Right atrium auricular region (tissue), 2 donors: Measurements from ENCODE around the gene ANKRD18A. TPM values are rescaled to one million over a fixed set of nuclear protein-coding genes. Genes with fewer than 3 reads are reported as not detected.

Experiments
- DNase-seq: peaks from one replicate; pipeline ENCODE4 v3.0.0-alpha.2; 2019; ENCODE audit warnings: low spot score
- H3K27ac ChIP-seq, 2 donors: fragments of 200-600 bp; sonication (generic); 1 replicate in 1 of 2; 2 replicates in 1 of 2; pipeline ENCODE4 v1.5.1; 2016 to 2019
- H3K27me3 ChIP-seq, 2 donors: fragments of 200-600 bp; sonication (generic); one replicate each; pipeline versions ENCODE4 v1.5.1 to v1.6.0; 2017 to 2019
- H3K36me3 ChIP-seq: fragments of 200-600 bp; sonication (generic); one replicate; pipeline ENCODE4 v1.5.1; 2016
- H3K4me1 ChIP-seq, 2 donors: fragments of 200-600 bp; sonication (generic); one replicate each; pipeline versions ENCODE4 v1.5.1 to v1.6.0; 2017 to 2019
- H3K4me3 ChIP-seq, 2 donors: fragments of 200-600 bp; sonication (generic); 1 replicate in 1 of 2; 2 replicates in 1 of 2; pipeline ENCODE4 v1.5.1; 2017 to 2019; ENCODE audit warnings: mild to moderate bottlenecking in 1 of 2, moderate library complexity in 1 of 2
- H3K9me3 ChIP-seq, 2 donors: fragments of 200-600 bp; sonication (generic); one replicate each; pipeline ENCODE4 v1.5.1; 2019
- total RNA-seq, 2 donors: library from RNA; depleted of rRNA; stranded (reverse); fragments of >200 nt; gene quantifications; one replicate each; pipeline ENCODE4 v1.1.0, GENCODE V29; 2016
- TF ChIP-seq, protein P1 (sequence below), 2 donors: fragments of 200-600 bp; sonication (generic); IDR thresholded peaks; one replicate each; pipeline ENCODE4 v1.5.1; 2019; ENCODE audit warnings: antibody characterized with exemption in 2 of 2

ANKRD18A gene
- total RNA-seq, 2 donors from 2014 or later: 1.3 to 2.2 TPM

DNA sequence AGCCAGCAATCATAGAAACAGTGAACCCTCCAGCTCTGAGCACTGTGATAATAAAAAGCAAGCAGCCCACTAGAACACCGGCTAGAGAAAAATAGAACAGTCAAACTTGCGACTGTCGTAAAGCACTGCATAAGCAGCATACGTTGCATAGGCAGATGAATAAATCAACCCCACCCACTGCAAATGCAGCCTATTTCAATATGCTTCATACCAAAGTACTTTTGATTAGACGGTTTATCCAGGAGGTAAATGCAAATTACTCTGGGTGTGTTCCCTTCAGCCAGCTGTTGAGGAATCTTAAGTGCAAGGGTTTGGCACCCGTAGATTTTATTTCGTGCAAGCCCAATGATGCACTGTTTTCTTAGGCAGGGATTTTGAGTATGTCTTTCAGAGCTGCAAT lies 32.1 kb upstream of the ANKRD18A start:
- no peak for DNase-seq
- TF ChIP-seq, protein P1, sequence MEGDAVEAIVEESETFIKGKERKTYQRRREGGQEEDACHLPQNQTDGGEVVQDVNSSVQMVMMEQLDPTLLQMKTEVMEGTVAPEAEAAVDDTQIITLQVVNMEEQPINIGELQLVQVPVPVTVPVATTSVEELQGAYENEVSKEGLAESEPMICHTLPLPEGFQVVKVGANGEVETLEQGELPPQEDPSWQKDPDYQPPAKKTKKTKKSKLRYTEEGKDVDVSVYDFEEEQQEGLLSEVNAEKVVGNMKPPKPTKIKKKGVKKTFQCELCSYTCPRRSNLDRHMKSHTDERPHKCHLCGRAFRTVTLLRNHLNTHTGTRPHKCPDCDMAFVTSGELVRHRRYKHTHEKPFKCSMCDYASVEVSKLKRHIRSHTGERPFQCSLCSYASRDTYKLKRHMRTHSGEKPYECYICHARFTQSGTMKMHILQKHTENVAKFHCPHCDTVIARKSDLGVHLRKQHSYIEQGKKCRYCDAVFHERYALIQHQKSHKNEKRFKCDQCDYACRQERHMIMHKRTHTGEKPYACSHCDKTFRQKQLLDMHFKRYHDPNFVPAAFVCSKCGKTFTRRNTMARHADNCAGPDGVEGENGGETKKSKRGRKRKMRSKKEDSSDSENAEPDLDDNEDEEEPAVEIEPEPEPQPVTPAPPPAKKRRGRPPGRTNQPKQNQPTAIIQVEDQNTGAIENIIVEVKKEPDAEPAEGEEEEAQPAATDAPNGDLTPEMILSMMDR (IDR thresholded peaks at IDR 0.05): no peak
- no peaks in the 10 kb centered on the region for H3K36me3 ChIP-seq
- no peaks in the 10 kb centered on the region for H3K4me1 ChIP-seq
- peak overlapping the region in 1 of 2 donors; percentile 15 for H3K4me3 ChIP-seq
- no peaks in the 10 kb centered on the region for H3K27me3 ChIP-seq
- peak overlapping the region; percentile 75 to 91 for H3K27ac ChIP-seq
- no peaks in the 10 kb centered on the region for H3K9me3 ChIP-seq

DNA sequence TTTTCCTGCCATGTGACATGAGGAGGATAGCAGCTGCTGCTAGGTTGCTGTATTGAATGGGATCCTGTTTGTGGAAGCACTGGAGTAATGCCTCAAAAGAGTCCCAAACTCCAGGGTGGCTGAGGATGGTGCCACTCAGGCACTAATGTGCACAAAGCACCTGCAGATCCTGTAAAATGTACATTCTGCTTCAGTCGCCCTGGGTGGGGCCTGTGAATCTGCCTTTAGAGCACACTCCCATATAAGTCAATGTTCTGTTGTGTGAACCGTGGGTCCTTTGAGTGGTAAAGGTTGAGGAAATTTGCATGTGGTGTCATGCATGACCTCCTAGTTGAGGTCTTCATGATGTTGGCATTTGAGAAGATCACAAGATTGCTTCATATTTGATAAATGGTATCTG lies 31.6 kb upstream of the ANKRD18A start:
- no peak for DNase-seq
- H3K9me3 ChIP-seq: no peaks in the 10 kb centered on the region
- H3K4me1 ChIP-seq: no peaks in the 10 kb centered on the region
- H3K27me3 ChIP-seq: no peaks in the 10 kb centered on the region
- H3K36me3 ChIP-seq: no peaks in the 10 kb centered on the region
- H3K27ac ChIP-seq: peak overlapping the region; percentile 75 to 91
- TF ChIP-seq, protein P1 (IDR thresholded peaks at IDR 0.05): no peak
- H3K4me3 ChIP-seq: peak overlapping the region in 1 of 2 donors; percentile 40

DNA sequence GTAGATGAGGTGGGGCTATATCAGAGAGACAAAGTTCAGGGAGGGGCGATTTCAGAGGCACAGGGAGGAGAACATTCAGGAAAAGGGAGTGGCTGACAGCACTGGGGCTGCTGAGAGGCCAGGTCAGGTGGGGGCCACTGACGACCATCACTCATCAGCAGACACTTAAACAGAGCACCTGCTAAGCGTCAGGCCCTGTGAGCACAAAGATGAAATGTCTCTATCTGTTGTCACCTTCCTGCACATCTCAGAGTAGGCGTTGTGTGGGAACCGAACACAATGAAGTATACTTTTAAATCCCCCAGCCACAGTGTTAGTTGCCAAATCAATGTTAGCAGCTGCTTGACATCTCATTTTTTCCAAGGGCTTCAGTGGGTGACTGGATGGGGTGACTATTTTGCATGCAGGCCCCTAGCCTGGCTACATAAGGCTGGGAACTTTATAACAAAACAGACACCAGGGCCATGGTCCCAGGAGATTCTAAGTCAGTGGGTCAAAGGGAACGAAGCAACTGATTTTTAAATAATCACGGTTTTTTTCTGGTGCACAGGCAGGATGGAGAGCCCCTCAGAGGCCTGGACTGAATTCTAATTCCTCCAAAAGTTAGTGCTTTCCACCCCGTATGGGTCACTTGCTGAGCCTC lies 31.1 kb upstream of the ANKRD18A start:
- Histone ChIP-seq H3K27ac (peak overlapping the region; percentile 75 to 91), H3K4me3 (peak overlapping the region in 1 of 2 donors; percentile 40), H3K9me3 (no peaks in the 10 kb centered on the region), H3K4me1 (no peaks in the 10 kb centered on the region), H3K27me3 (no peaks in the 10 kb centered on the region), H3K36me3 (no peaks in the 10 kb centered on the region)
- TF ChIP-seq, protein P1 (IDR thresholded peaks at IDR 0.05): no peak
- no peak for DNase-seq

DNA sequence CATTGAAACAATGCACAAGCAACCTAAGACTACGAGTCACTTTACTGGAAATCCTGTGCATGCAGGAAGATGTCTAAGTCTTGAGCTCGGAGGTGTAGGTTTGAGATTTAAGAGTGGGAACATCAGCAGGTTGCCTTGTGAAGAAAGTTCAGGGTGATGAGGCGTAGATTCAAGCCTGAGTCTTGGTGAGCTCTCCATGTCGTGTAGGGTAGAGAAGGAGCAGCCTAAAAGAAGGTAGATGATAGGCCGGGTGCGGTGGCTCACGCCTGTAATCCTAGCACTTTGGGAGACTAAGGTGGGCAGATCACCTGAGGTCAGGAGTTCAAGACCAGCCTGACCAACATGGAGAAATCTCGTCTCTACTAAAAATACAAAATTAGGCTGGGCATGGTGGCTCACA lies 30.2 kb upstream of the ANKRD18A start:
- no peak for DNase-seq
- no peaks in the 10 kb centered on the region for H3K4me1 ChIP-seq
- no peaks in the 10 kb centered on the region for H3K27me3 ChIP-seq
- H3K36me3 ChIP-seq: no peaks in the 10 kb centered on the region
- TF ChIP-seq, protein P1 (IDR thresholded peaks at IDR 0.05): no peak
- H3K4me3 ChIP-seq: peak overlapping the region; percentile 27 to 40
- peak overlapping the region; percentile 75 to 91 for H3K27ac ChIP-seq
- H3K9me3 ChIP-seq: no peaks in the 10 kb centered on the region

DNA sequence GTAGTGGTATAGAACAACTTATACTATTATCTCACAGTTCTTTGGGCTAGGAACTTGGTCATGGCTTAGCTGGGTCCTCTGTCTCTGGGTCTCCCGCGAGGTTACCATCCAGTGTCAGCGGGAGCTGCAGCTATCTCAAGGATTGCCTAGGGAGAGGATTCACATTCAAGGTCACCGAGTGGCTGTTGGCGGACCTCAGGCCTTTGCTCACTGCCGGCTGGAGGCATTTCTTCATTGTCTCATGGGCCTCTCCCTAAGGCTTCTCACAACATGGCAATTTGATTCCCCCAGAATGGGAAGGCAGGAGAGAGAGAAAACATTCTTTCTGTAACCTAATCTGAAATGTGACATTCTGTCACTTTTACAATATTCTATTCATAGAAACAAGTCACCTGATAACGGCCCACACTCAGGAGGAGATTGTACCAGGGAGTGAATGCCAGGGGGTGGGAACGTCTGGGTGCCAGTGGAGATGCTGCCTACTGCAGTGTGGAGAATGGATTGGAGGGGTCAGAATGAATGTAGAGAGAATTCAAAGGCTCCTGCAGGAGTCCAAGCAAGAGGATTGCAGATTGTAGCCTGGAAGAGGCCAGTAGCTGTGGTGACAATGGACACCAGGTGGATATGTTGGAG lies 29.5 kb upstream of the ANKRD18A start:
- peak overlapping the region; percentile 27 to 40 for H3K4me3 ChIP-seq

More for the DNA sequence above, 29.5 kb upstream of the ANKRD18A start:
- no peaks in the 10 kb centered on the region for H3K36me3 ChIP-seq
- DNase-seq: no peak
- no peaks in the 10 kb centered on the region for H3K9me3 ChIP-seq
- H3K27me3 ChIP-seq: no peaks in the 10 kb centered on the region
- H3K27ac ChIP-seq: peak overlapping the region; percentile 75 to 91
- no peaks in the 10 kb centered on the region for H3K4me1 ChIP-seq
- TF ChIP-seq, protein P1 (IDR thresholded peaks at IDR 0.05): no peak
